Right renal cortex interstitium (tissue), 3 donors: ENCODE measurements around the gene PPP1R16B. TPM values are rescaled to one million over a fixed set of nuclear protein-coding genes. Genes with fewer than 3 reads are reported as not detected.
"Not testable (repeated sequence)": the region's sequence is repeated elsewhere in the genome, so short reads cannot be mapped to it uniquely, and the experiment has no call there.

Experiments
- DNase-seq, 3 donors: peaks; one replicate each; pipeline ENCODE4 v3.0.0-alpha.2; 2013; ENCODE audit warnings: low read depth in 3 of 3, low spot score in 2 of 3
- polyA plus RNA-seq, 3 donors: library from polyadenylated mRNA; unstranded; fragments of 120-200 nt; gene quantifications; one replicate each; pipeline ENCODE4 v1.2.1, GENCODE V29; 2013; ENCODE audit not compliant: insufficient read length in 3 of 3

PPP1R16B gene
- polyA plus RNA-seq, 3 donors, result 7.5 to 8.8 (median 8.3) TPM

- no peak for DNase-seq
Measured at GRCh38 chr20:38791291-38791690, 14.2 kb upstream of the PPP1R16B start.

DNA sequence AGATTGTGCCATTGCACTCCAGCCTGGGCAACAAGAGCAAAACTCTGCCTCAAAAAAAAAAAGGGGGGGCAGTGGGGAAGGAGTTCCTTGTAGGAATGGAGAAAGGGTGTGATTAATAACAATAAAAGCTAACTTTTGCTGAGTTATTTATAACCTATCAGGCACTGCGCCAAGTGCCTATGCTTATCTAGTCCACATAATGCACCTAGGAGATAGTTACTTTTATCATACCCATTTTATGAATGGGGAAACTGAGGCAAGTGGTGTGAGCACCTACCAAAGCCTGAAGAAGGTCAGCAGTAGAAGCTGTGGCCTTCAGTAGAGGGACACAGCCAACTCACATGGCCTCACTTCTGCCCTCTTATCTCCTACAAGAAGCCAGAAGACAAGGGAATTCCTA is 13.6 kb upstream of the PPP1R16B start:
- no peak for DNase-seq

- not testable (repeated sequence) for DNase-seq
Measured at GRCh38 chr20:38794057-38794456, 11.4 kb upstream of the PPP1R16B start.

DNA sequence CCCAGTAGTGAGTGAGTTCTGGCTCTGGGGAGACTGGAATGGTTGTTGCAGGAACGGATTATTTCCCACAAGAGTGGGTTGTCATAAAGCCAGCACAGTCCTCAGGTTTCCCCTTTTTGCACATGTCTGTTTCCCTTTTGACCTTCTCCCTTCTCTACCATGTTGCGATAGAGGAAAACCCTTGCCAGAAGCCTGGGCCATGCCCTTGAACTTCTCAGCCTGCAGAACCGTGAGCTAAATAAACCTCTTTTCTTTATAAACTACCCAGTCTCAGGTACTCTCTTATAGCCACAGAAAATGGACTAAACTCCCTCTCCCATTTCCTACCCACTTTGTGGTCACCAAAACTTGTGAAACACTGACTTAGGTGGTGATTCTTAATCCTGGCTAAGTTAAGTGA is 7.2 kb upstream of the PPP1R16B start:
- no peak for DNase-seq

GRCh38 chr20:38799203-38799602 is 6.3 kb upstream of the PPP1R16B start:
- DNase-seq, result no peak

- no peak for DNase-seq
Measured at GRCh38 chr20:38800882-38801281, 4.6 kb upstream of the PPP1R16B start.

DNA sequence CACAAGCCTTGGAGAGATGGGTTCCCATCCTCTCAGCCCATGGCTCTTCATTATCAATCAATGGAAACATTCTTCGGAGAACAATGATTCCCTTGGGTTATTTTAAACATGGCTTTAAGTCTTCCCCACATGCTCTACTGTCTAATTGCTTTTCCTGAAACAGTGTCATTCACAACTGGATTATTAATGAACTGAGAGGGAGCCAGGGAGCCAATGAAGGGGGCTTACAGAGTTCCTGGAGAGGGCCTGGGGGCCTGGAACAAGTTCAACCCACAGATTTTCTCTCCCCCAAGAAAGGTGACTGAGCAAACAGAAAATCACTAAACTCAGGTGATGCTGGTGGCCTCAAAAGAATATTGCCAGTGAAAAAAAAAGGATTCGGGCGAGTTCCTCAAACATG is 1.3 kb upstream of the PPP1R16B start:
- no peak for DNase-seq

DNA sequence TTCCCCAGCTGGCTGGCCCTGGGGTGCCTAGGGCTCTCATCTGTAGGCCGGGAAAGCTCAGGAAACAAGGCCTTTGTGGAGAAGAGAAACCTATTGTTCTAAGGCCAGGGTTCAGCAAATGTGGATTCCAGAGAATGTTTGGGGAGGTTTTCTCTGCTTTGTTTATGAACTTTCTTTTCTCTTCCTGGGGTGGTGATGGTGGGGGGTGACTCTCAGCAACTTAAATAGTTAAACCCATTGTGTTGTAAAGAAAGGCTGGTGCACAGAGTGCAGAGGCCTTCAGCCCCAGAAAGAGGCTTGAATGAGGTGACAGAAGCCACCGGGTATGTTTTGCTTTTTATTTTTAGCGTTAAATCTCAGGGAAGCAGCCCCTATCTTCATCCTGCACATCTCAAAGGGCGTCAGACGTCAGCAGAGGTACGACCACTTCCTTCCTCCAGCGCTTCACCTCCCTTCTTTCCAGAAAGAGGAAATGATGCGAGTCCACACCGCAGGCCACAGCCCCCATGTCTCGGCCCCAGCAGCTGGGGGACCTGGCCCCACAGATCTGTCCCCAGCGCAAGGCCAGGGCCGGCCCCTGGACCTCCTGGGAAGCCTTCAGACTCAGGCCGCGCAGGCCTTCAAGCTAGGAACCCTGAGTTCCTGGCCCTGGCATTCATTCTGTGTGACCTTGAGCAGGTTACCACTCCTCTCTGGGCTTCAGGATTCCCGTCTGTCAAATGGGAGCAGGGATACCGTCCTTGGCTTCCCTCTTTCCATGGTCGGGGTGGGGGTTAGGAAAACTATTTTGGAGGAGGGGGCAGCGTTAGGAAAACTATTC is 605 bp upstream of the PPP1R16B start:
- no peak for DNase-seq

DNA sequence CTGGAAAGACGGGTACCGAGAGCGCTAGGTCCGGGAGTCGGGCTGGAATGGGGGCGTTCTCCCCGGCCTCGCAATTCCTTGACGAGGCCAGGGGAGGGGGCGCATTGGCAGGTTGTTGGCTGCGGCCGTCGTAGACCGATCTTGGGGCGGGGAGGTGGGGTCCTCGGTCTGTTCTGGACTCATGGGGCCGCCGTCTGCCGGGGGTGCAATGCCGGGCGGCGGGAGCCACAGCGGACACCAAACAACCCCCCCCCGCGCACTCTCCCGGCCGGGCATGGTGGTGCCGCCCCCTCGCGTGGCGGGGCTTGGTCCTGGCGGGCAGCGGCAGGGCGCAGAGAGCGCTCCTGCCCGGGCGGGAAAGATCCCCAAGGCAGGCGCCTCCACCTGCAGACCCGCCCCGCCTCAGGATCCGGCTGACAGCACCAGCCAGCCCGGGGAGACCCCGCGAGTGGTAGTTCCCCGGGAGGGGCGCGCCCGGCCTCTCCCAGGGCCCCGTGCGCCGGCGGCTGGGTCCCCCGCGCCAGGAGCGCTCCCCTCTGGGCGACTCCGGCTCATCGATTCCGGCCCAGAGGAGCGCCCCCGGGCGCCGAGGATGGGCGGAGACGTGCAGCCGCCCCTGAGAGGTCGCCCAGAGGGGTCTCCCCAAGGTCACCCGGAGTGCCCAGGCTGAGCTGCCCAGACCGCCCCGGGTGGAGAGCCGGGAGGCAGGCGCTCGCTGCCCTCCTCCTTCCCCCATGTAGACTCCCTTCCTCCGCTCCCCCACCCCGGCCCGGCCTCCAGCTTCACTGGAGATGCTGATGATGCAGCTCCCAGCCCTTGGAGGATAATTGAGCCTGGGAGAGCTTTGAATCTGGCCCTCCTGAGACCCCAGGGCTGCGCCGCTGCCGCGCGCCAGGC is 709 bp downstream of the PPP1R16B start:
- DNase-seq, result no peak

DNA sequence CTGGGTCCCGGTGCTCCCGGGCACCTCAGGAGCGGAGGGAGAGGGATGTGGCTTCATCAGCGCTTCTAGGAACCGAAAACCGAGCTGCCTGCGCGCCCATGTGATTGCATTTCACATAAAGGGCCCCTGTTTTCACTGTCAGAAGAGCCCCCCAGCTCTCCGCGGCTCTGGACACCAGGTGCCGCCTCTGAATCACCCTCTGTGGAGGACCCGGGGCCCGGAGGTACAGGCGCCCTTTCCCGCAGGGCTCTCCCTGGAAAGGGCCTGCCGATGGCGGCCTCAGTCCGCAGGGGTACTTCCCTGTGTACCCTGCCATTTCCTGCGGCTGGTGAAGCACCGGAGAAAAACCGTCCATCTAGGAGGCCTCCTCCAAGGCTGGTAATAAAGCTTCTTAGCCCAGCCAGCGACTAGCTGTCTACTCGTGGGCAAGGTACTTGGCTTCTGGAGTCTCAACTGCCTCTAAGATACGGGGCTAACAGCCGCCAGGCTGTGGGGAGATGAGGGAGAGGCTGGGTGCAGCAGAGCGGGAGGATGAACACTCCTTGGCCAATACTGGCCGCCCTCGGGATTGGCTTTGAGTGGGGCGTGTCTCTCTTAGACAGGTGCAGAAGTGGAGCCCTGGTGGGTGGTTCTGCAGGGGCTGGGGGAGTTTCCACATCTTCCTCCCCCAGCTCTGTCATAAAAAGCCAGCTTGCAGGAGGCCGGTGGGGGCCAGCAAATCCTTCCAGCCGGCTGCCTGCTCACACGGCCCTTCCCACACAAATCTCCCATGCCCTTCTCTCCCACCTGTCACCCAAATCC is 1.6 kb downstream of the PPP1R16B start:
- DNase-seq, result no peak

DNA sequence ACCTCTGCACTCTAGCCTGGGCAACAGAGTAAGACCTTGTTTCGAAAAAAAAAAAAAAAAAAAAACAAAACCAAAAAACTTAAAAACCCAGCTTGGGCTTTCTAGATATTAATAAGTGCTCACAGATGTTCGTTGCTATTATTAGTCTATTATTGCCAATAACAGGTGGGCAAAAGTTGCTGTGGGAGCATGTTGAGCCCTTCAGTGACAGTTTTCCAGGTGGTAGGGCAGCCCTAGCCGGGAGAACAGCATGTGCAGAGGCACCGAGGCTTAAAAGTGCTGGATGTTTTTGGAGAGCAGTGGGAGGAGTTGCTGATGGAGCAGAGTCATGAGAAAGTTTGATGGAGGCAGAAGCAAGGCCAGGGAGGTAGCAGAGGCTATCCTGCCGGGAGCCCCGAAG is 4.4 kb downstream of the PPP1R16B start:
- DNase-seq, result no peak

GRCh38 chr20:38810926-38811630 is 5.6 kb downstream of the PPP1R16B start:
- DNase-seq, result no peak

GRCh38 chr20:38811769-38812168 is 6.3 kb downstream of the PPP1R16B start:
- DNase-seq, result no peak

GRCh38 chr20:38812182-38812581 is 6.7 kb downstream of the PPP1R16B start:
- no peak for DNase-seq

- no peak for DNase-seq
Measured at GRCh38 chr20:38812709-38813573, 7.4 kb downstream of the PPP1R16B start.

DNA sequence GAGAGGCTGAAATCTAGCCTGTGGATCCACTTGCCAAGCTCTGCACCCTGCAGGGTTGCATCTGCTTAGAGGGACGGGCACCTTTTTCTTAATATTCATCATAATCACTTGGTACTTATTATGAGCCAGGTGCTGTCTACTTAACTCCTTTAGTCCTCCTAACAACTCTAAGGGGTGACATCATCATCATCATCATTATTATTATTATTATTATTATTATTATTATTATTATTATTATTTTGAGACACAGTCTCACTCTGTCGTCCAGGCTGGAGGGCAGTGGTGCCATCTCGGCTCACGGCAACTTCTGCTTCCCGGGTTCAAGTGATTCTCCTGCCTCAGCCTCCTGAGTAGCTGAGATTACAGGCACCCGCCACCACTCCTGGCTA is 8.1 kb downstream of the PPP1R16B start:
- not testable (repeated sequence) for DNase-seq

DNA sequence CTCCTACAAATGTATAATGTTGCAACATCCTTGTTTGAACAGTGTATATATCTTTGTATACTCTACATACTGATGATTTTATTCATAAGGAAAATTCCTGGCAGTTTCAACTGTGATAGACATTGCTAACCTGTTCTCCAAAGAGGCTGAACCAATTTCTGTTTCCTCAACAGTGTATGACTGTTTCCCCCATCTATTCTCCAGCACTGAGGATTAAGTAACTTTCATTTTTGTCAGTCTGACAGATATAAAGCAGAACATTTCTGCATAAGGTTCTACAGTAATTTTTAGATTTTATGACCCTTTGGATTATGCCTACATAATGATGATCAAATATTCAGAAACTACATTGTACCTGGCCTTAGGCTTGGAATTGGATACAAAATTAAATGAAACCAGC is 9.9 kb downstream of the PPP1R16B start:
- no peak for DNase-seq

GRCh38 chr20:38818113-38819065 is 12.9 kb downstream of the PPP1R16B start:
- DNase-seq, result no peak
